HG02938 (cell line): ENCODE results near the gene RXFP4.

Experiments used
- ATAC-seq: cut with Tn5 transposase; IDR thresholded peaks from one replicate; pipeline ENCODE4 v1.9.1; 2021; ENCODE audit warnings: mild to moderate bottlenecking, moderate library complexity; ENCODE audit not compliant: unreplicated experiment

RXFP4 gene

DNA sequence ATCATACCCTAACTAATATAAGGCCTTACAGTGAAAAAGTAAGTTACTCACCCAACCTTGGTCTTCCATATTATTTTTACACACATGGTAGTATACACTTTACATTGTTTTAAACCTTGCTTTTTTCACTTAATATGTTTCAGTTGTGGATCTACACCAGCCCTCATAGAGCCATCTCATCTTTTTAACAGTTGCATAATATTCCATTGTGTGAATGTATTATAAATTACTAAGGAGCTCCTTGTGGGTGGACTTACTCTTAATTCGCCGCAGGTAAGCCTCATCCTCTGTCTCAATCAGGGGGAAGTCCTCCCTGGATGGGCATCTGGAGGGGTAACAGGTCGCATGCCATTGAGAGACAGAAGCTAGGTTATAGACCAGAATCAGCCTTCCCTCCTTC lies 13.2 kb downstream of the RXFP4 start:
- ATAC-seq: no peak

GRCh38 chr1:155957411-155957915 lies 16.0 kb downstream of the RXFP4 start:
- no peak for ATAC-seq

DNA sequence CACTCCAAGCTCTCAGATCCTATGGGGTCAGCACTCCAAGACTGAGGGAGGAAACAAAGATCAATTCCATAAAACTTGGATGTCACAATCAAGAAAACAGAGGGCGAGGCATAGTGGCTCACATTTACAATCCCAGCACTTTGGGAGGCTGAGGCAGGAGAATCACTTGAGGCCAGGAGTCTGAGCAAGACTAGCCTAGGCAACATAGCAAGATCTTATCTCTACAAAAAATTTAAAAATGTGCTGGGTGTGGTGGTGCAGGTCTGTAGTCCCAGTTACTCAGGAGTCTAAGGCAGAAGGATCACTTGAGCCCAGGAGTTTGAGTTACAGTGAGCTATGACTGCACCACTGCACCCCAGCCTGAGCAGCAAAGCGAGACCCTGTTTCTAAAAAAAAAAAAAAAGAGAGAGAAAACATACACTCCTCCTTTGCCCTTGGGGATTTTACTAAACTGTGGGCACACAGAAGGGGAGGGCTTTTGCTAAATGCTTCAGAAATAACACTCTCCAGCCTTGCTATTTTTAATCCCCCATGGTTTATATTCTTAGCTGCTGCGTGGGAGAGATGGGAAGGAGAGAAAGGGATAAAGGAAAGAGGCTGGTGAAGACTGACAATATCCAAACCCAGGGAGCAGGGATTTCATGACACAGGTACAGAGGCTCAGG lies 18.8 kb downstream of the RXFP4 start:
- ATAC-seq: no peak

- ATAC-seq: no peak
Observed at GRCh38 chr1:155961937-155962336, 20.5 kb downstream of the RXFP4 start.

- ATAC-seq: no peak
Observed at GRCh38 chr1:155962599-155963211, 21.3 kb downstream of the RXFP4 start.

- ATAC-seq: no peak
Observed at GRCh38 chr1:155964193-155964592, 22.8 kb downstream of the RXFP4 start.

DNA sequence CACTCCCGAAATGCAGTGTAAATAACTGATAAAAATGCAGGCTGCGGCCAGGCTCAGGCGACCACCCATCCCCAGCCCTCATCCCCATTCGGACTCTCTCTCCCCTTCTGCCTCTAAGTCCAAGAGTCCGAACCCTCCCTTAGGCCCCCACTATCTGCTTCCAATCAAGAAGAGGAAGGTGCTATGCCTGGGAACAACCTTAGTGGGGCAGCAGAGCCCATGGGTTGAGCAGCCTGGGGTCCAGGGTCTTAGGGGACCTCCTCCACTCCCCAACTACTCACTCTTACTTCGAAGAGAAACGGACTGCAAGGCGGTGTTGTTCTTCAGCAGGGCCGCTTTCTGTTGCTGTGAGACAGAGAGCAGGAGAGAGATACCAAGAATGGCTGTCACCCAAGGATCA lies 24.7 kb downstream of the RXFP4 start:
- ATAC-seq: no peak

DNA sequence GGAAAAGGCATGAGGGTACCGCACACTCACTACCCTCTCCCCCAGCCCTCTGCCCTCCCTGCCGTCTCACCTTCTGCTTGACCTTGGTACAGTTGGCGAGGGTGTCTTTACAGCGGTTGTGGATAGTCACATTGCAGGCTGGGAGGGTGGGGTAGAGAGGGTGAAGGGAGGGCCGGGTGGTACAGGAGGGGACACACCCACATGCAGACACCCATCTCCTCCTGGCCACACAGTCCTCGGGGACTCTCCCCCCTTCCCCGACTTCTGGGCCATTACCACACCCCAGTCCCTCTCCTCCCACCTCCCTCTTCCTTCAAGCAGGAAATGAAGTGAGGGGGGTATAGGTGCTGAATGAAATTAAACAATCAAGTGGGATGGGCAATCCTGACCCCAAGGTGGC lies 25.3 kb downstream of the RXFP4 start:
- ATAC-seq: no peak

- no peak for ATAC-seq
Observed at GRCh38 chr1:155967341-155968050, 26.1 kb downstream of the RXFP4 start.

DNA sequence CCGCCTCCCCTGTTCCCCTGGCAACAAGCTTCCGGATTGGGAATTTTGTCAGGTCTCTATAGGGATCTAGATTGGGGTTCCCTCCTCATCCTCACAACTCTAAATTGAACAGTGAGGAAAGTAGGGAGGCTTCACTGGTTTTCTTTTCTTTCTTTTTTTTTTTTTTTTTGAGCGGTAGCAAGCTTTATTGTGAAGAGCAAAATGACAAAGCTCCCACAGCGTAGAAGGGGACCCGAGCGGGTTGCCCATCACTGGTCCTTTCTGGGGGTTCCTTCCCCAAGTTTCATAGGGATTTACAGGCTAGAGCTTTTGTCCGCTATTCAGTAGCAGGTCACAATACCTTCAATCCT lies 26.6 kb downstream of the RXFP4 start:
- no peak for ATAC-seq

DNA sequence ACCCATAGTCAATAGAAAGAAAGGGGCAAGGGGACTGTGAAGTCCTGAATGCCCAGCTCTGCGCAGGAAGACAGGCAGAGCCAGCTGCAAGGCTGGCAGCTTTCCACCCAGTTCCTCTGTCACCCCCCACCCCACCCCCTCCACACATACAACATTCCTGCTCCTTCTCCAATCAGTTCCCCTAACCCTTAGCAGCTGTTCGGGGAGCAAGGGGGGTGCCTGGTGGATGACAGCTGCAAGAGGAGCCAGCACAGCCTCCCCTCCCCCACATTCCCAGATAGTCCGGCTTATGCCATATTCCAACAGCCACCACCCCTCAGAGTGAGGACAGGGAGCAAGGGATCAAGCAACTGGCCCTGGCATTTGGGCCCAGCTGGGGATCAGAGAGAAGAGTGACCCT lies 27.2 kb downstream of the RXFP4 start:
- ATAC-seq: no peak

DNA sequence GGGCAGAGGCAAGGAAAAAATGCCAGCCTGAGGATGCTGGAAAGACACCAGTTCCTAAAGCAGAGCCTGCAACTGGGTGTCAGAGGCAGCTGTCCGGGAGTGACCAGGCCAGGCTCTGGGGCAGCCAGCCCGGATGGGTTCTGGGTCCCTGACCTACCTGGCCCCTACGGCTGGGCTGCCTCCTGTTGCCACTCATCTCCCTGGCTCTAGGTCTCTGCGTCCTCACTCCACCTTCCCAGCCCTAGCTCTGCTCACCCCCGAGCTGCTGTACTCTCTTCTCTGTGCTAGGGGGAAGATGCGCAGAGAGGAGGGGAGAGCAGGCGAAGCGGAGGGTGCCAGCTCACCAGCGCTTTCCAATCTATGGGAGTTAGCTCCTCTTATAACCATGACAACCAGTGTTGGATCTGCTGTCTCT lies 27.9 kb downstream of the RXFP4 start:
- no peak for ATAC-seq

GRCh38 chr1:155970531-155971167 lies 29.2 kb downstream of the RXFP4 start:
- peak; percentile 58 for ATAC-seq

- no peak for ATAC-seq
Observed at GRCh38 chr1:155971910-155972809, 30.7 kb downstream of the RXFP4 start.

DNA sequence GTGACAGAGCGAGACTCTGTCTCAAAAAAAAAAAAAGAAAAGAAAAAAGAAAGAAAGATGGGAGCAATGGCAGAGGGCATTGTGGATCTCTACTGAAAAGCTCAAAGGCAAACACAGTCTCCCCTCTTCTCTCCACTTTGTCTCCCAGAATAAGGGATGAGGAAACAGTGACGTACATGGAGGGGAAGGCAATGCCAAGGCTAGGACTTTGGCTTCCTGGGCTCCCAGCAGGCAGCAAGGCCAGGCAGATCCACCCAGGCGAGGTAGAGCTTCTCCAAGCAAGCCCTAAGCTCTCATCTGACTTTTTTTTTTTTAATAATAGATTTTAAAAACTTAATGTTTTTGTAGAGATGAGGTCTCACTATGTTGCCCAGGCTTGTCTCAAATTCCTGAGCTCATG lies 32.3 kb downstream of the RXFP4 start:
- no peak for ATAC-seq

DNA sequence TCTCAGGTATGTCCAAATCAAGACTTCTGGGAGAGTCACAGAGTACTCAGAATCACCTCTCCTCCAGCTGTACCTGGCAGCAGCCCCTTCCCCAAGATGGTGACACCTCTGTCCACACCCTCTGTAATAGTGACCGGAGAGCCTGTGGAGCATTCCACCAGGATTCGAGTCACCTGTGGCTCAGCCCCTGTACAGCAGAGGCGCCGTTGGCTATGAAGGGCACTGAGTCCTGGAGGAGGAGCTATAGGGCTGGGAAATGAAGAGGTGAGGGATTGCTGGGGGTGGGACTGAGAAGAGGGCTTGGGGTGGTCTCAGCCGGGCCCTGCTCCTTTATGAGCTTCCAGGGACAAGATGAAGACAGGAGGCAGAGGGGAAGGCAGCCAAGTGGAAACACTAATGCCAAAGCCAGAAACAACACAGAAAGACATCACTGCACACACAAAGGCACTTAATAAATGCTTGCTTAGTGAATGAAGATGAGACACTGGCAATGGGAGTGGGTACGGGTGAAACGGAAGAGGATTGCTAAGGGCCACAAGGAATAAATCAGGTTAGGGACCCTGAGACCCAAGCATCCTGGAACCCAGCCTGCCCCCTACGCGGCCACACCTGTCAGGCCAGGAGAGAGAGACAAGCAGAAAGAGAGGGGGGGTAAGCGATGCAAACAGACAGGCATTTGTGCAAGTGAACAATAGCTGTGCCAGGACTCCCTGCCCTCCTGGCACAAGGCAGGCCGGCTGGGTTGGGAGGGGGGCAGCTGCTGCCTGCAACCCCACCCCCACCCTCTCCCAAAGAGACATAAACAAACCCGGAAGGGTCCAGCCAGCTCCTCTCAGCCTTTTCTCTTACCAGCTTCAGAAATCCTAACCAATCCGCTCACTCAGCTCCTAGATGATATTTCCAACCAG lies 33.0 kb downstream of the RXFP4 start:
- no peak for ATAC-seq

- no peak for ATAC-seq
Observed at GRCh38 chr1:155975375-155976061, 34.1 kb downstream of the RXFP4 start.

GRCh38 chr1:155976062-155976912 lies 34.8 kb downstream of the RXFP4 start:
- no peak for ATAC-seq
